Measurements from ENCODE around the gene ACAA1. TPM values are rescaled to one million over a fixed set of nuclear protein-coding genes. Genes with fewer than 3 reads are reported as not detected.
"Not testable (repeated sequence)": the region's sequence is repeated elsewhere in the genome, so short reads cannot be mapped to it uniquely, and the experiment has no call there.

Gene ACAA1
- total and polyA plus RNA-seq, 10 of the 15 experiments (the other 5 are each of a cell fraction or from before 2014, with no cell fraction given) = 5.7 to 85.4 (median 60.6) TPM

- no peak for TF ChIP-seq BCL3 (IDR thresholded peaks at IDR 0.05; ENCODE audit: borderline replicate concordance, insufficient read depth, low read depth, low read length, poor library complexity, severe bottlenecking)
Observed at GRCh38 chr3:38163841-38164642, 27.1 kb upstream of the ACAA1 start (continued).

GRCh38 chr3:38163117-38163840, 26.4 kb upstream of the ACAA1 start:
- Histone ChIP-seq H3K4me3 (no peak overlapping the region), H3K27ac (ENCODE audit: control insufficient read depth, insufficient read depth) (no peak overlapping the region), H3K36me3 (ENCODE audit: control insufficient read depth in 2 of 2, insufficient read depth in 2 of 2, low read length in 1 of 2) (no peaks in the 10 kb centered on the region), H3K4me2 (ENCODE audit: control insufficient read depth, insufficient read depth) (no peak overlapping the region), H3K4me1 (ENCODE audit: control insufficient read depth, insufficient read depth, low read length) (peaks cover 4% of the 10 kb centered on the region; the same call in 1 of the 2 replicates), H3K79me2 (ENCODE audit: control insufficient read depth, insufficient read depth, low read length) (peaks cover 29% of the 10 kb centered on the region), H3K9ac (ENCODE audit: control insufficient read depth, insufficient read depth, low read length) (no peak overlapping the region), H3K9me3 (replicated peaks; ENCODE audit: control insufficient read depth, insufficient read depth, low read length) (peaks cover 2% of the 10 kb centered on the region; the same call in 1 of the 3 replicates), H3K27me3 (replicated peaks in 1 of 2; ENCODE audit: control insufficient read depth in 2 of 2, insufficient read depth in 2 of 2, low read length in 1 of 2) (no peaks in the 10 kb centered on the region), H4K20me1 (ENCODE audit: control insufficient read depth, insufficient read depth) (0 out of 2 replicates have a peak, but pooled peaks cover 4% of the 10 kb centered on the region), H2AFZ (ENCODE audit: control insufficient read depth, low read depth, low read length) (no peak overlapping the region)
- intact Hi-C loops (cut with micrococcal nuclease; ENCODE audit: unreplicated experiment) (no loop called here), in situ Hi-C loops (cut with MboI) (no loop called here)
- WGBS (ENCODE audit: insufficient coverage, insufficient replicate concordance, low lambda C conversion rate, missing lambda C conversion rate) = 26% methylated on average over 12 of the region's 12 CpGs
- TF ChIP-seq CBFB (IDR thresholded peaks at IDR 0.05; ENCODE audit: low read depth) (no peak), CTCF (IDR thresholded peaks at IDR 0.05 in 2 of 3, conservative IDR thresholded peaks at IDR 0.05 in 1 of 3; ENCODE audit: control insufficient read depth in 2 of 3, extremely low read depth in 1 of 3, insufficient read depth in 1 of 3, low read depth in 3 of 3, low read length in 3 of 3) (peak in 2 of 3 experiments; percentile 21 to 34; a peak in 2 of 6 replicates), ZBTB33 (IDR thresholded peaks at IDR 0.05) (peak; percentile 99)
- ChIA-PET RAD21 (ENCODE audit: unreplicated experiment) (interaction anchor here (1.2 to 5.5 kb wide), 5 partner anchors 9 to 32 kb away, joined by 3 to 62 read pairs (median 15); partner anchors contain the start of genes ACAA1 and MYD88), CTCF (interaction anchor here (1.4 to 6.1 kb wide), 7 partner anchors 9 to 48 kb away, joined by 4 to 74 read pairs (median 12); partner anchors contain the start of genes ACAA1 and MYD88), SMC1A (ENCODE audit: uncharacterized antibody, unreplicated experiment) (interaction anchor here (0.9 to 5.8 kb wide), 7 partner anchors 8 to 69 kb away, joined by 4 to 92 read pairs (median 6); partner anchors contain the start of genes ACAA1 and MYD88), POLR2A (interaction anchor here (1.0 to 6.1 kb wide), 4 partner anchors 9 to 48 kb away, joined by 4 to 146 read pairs (median 56); partner anchors contain the start of genes ACAA1 and MYD88)
- no peak for ATAC-seq
- no TSS peak for BruUV-seq (replicated peaks)
- no peak for FAIRE-seq
- DNase-seq (ENCODE audit: low read depth, low spot score) = no peak

- H3K4me3 ChIP-seq; DNase-seq (ENCODE audit: low read depth, low spot score); RAD21 ChIA-PET (ENCODE audit: unreplicated experiment); H4K20me1 ChIP-seq (ENCODE audit: control insufficient read depth, insufficient read depth); POLR2A ChIA-PET; H3K4me1 ChIP-seq (ENCODE audit: control insufficient read depth, insufficient read depth, low read length); BruUV-seq (replicated peaks); H2AFZ ChIP-seq (ENCODE audit: control insufficient read depth, low read depth, low read length); SMC1A ChIA-PET (ENCODE audit: uncharacterized antibody, unreplicated experiment); in situ Hi-C loops (cut with MboI); FAIRE-seq; H3K27me3 ChIP-seq (replicated peaks in 1 of 2; ENCODE audit: control insufficient read depth in 2 of 2, insufficient read depth in 2 of 2, low read length in 1 of 2); H3K4me2 ChIP-seq (ENCODE audit: control insufficient read depth, insufficient read depth); H3K9ac ChIP-seq (ENCODE audit: control insufficient read depth, insufficient read depth, low read length); ATAC-seq; CTCF ChIA-PET; H3K27ac ChIP-seq (ENCODE audit: control insufficient read depth, insufficient read depth); H3K79me2 ChIP-seq (ENCODE audit: control insufficient read depth, insufficient read depth, low read length); intact Hi-C loops (cut with micrococcal nuclease; ENCODE audit: unreplicated experiment); H3K36me3 ChIP-seq (ENCODE audit: control insufficient read depth in 2 of 2, insufficient read depth in 2 of 2, low read length in 1 of 2); H3K9me3 ChIP-seq (replicated peaks; ENCODE audit: control insufficient read depth, insufficient read depth, low read length): not testable (repeated sequence)
- WGBS (ENCODE audit: insufficient coverage, insufficient replicate concordance, low lambda C conversion rate, missing lambda C conversion rate) = 96% methylated on average over 11 of the region's 11 CpGs
Observed at GRCh38 chr3:38160704-38161103, 23.8 kb upstream of the ACAA1 start.

Measured in GM12878 (cell line).